Measurements from ENCODE around the gene LMO3.
A peak's percentile ranks its signal among the peaks of the same experiment; 100 is the strongest.

Gene LMO3

DNA sequence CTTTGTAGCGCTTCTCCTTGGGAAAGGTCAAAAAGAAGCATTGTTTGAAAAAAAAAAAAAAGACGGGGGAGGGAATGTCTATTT, at the start of gene LMO3:
Gene LMO3 (minus strand): TSS at position 46 of the 84 bp plus-strand sequence. CDS start 5,302 bp downstream, outside the sequence.
- no peak for DNase-seq (ENCODE audit: low read depth, low spot score)

DNA sequence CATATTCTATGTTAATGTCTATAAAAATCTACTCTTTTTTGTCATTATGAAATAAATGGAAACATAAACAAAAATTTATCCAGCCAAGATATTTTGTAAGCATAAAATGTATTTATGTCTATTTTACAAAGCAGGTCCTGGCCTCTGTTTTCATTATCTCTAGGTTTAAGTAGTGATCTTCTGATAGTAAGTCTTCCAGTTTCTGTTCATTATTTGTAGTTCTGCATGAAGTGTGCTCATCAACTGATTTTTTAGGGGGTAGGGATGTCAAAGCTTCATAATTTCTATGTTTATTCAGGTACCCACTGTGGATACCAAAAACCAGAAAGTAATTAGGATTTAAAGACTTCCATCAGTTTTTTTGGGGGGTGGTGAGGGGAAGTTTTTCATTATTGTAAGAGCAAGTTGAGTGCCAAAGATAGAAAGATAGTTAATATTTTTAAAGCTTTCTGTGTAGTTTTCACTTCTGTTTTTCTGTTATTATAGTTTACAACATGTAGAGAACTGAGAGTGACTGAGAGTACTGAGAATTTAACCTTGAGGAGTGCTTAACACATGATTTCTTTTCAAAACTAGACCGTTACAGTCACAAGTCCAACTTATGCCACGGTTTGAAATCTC, 30.6 kb upstream of the LMO3 start:
- DNase-seq (ENCODE audit: low read depth, low spot score) = no peak

DNA sequence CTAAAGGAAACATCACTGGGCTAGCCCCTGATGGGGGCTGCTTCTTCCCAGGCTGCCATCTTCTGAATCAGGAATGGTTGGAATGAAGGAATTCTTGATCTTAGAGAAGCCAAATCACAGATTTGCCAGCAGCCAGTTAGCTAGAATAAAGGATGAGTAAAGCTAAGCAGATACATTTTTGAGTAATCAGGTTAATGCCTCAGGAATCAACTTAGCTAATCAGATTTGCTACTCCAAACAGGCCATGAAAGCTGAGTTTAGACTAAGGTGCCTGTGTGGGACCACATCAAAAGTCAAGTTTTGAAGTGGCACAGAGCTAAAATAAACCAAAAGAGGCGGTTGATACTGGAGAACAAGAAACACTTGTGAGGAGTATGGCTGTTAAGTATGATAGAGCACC, 28.8 kb upstream of the LMO3 start:
- DNase-seq (ENCODE audit: low read depth, low spot score) = no peak

DNA sequence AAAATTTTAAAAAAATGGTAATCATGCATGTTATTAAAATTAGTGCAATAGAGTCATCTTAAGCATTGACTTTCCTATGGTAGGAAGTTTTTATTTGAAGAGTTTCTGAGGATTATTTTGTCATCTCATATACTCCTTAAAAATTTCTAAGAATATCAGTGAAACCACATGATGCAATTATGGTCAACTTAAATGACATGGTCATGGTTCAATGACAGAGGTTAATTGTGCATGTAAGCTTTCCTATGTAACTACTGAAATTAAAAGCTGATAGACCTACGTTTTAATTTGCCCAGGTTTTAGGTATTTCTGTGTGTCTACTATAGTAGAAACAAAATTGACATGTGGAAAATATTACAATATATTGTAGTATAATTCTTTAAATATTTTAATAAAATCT, 21.0 kb upstream of the LMO3 start:
- no peak for DNase-seq (ENCODE audit: low read depth, low spot score)

DNA sequence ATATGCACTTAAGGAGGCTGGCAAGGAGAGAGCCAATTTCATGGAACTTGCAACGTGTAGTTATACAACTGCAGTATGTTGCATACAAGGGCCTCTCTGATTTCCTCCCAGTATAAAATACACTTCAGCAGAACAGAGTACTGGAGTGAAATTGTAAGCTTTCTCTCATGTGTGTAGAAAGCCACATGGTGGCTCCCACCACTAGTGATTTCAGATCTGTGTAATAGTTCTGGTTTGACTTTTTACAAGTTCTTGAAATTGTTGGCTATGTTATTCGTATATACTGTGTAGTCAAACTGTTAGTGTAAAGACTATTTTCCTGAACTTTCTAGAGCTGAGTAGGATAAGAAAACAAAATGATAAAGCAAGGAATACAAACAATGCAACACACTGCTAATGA, 16.4 kb upstream of the LMO3 start:
- DNase-seq (ENCODE audit: low read depth, low spot score) = no peak

DNA sequence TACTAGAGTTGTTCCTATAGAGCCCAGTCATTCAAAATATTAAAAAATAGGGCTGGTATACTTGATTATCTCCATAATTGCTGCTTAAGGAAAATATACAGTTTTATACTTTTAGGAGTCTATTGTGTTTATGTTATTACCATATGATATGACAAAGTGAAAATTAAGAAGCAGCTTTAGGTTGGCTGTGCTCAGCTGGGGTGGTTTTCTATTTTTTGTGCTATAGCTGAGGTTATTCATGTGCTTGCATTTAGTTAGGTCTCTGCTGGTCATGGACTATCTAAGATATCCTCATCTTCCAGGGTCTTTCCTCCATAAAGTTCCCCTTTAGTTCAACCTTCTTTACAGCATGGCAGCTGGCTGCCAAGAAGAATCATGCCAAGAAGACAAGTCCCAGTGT, 13.6 kb upstream of the LMO3 start:
- no peak for DNase-seq (ENCODE audit: low read depth, low spot score)

DNA sequence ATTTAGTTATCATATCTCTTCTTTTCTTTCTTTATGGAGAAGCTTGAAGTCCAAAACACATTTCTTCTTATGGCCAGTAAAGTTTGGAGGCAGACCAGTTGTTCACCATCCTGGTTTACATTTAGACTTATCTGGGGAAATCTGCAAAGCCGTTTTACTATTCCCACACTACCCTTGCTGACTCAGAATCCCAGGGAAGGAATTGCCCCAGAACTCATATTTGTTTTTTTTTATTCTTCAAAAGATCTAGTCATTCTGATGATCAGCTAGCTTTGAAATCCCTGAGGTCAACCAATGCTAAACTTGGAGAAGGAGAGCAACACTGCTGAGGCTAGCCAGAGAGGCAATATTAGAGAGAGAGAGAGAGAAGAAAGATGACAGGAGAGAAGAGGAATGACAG, 12.3 kb upstream of the LMO3 start:
- DNase-seq (ENCODE audit: low read depth, low spot score) = no peak

DNA sequence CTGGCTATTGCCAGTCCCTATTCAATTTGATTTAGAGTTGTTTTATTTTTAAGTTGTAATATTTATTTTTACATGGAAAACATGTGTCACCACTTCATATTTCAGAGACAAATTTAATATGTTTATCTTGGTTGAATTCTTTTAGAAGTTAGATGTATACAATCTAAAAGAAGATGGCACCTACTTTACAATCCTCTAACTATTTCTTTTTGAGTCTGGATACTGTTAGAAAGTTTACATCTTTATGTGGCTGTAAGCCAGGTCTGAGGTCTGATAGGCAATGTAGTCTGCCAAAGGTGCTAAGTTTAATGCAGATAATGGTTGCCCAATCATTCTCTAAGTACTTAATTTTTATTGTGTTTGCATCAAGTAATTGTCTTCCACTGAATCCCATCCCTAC, 7.2 kb upstream of the LMO3 start:
- no peak for DNase-seq (ENCODE audit: low read depth, low spot score)

DNA sequence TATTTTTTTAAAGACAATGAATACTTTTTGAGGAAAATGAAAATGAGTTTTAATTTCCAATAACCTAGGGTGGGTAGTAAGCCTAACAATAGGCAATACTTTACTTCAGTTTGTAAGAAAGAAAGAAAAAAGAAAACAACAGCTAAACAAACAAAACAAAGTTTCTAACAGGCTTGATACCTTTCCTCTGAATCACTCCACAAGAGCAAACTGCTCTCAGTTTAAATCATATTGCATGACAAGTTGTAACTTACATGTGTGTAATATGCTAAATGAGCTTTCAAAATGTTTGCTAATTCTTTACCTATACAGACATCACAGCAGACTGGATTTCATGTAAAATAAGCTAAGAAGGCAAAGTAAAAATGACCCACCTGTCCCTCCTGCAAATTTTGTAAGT, 6.7 kb upstream of the LMO3 start:
- DNase-seq (ENCODE audit: low read depth, low spot score) = no peak

DNA sequence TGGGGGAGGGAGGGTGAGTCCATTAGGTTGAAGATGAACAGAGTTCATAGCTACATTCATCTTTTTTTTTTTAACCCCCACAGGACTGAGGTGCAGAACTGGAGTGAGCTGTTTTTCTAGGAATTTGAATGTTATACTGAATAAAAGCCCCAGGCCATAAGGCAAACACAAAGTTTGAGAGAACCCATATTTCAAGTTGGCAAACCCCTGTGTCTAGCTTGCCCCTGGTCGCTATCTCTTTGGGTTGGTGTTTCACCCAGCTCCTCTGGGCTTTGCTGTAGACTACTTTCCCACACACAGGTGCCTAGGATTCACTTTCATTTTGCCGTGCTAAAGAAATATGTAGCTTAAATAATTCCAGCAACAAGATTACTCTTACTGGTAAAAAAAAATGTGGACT, 5.2 kb upstream of the LMO3 start:
- no peak for DNase-seq (ENCODE audit: low read depth, low spot score)

DNA sequence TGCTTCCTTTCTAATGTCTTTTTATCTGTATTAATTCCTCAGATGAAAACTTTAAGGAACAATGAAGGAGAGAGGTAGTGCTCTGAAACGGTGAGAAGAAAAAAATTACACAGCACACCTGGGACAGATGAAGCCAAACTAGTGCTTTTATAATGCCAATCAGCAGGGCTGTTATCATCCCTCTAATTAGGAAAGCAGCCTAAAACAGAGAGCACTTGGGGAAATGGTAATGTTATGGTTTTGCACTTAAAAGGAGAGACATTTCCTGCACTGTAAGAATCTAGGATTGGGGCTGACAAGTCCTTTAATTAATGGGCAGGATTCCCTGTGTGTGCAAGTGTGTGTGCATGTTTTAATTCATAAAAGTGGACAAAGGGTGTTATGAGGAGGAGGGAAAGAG, 4.8 kb upstream of the LMO3 start:
- no peak for DNase-seq (ENCODE audit: low read depth, low spot score)

DNA sequence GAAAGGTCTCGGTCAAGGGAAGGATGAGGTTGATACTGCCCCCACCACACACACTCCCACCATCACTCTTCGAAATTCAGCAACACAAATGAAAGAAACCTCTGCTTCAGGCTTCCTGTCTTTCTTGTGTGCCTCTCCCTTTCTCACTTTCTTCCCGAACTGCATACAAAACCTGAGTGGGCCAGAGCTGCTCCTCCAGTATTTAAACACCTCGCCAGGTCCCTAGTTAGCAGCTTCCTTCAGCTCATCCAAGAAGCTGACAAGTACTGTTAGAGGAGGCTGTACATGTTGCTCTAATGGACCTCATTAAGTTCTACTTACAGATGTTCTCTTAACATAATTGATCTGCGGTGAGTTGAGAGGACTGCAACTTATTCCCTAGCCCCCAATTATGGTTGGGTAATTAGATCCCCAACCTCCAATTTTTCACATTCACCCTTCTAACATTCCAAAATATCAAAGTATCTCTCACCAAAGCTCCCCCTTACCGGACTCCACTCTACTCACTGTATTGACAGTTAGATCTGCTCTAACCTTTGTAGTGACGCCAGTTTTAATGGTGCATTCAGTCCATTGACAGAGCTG, 4.1 kb upstream of the LMO3 start:
- no peak for DNase-seq (ENCODE audit: low read depth, low spot score)

DNA sequence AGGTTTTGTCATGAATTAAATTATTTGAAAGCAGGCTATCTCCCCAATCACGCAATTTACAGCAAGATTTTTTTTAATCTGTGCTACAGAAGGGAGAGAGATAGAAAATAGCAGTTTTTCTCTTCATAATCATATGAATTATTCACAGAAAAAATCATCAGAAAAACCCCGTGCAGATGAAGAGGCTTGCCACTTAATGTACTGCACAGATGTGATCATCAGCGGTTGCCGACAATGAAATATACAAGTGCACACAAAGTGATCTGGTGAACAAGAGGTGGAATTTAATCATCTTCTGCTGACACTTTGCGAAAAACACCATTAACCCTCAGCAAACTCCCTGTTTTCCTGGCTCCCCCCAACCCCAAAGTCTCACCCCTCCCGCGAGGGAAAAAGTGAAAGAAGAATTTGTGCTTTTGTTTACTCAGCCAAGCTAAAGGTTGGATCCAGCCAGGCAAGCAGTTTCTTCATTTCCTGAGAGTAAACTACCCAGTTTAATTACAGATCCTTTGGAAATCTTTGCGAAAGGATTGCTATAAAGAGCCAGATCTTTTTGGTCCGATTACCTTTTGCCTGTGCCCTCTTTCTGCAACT, 3.1 kb upstream of the LMO3 start:
- DNase-seq (ENCODE audit: low read depth, low spot score) = no peak

DNA sequence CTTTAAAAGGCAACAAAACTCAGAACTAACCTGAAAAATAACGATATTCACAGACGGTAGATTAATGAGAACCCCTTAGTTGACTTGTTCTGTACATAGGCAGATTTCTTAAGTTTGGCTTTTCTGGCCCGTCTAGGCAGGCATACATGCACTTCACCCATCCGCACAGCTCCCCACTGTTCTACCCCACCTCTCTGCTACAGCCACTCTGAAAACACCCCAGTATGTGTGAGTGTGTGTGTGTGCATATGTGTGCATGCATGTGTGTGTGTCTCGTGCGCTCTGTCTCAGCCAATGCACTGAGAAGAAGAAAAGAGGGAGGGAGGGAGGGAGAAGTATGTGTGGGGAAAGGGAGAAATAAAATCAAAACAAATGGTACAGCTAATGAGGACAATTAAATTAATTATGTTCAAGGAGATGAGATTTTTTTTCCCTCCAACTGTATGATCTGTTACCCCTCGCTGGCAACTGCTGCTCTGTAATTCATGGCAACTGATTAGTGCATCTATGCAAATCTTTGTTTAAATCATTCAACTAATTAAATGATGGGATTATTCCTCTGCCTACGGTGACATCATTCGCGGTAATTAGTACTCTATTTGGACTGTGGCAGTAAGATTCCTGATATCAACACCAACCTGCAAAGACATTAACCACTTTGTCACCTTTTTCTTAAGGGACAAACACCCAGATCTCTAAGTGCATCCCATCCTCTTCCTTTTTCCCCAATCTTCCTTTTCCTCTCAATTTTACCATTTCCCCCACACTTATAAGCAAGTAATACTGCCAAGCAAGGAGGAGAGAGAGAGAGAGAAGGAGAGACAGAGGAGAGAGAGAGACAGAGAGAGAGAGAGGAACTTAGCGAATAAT, 2.2 kb upstream of the LMO3 start:
- no peak for DNase-seq (ENCODE audit: low read depth, low spot score)

DNA sequence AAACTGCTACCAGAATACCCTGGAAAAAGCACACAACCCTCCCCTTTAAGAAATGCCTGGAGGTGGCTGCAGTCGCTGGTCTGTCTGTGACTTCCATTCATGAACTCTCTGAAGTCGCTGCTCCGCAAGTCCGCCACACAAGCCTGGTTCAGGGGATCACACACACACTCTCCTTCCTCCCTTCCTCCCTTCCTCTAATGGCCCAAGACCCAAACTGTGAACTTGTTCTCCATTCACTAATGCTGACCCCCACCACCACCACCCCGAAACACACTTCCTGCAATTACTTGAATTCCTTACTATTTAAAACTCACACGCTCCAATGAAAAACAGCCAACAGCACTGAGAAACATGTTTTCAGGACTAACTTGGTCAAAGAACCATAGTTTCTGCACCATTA, 1.0 kb upstream of the LMO3 start:
- DNase-seq (ENCODE audit: low read depth, low spot score) = peak; percentile 33

DNA sequence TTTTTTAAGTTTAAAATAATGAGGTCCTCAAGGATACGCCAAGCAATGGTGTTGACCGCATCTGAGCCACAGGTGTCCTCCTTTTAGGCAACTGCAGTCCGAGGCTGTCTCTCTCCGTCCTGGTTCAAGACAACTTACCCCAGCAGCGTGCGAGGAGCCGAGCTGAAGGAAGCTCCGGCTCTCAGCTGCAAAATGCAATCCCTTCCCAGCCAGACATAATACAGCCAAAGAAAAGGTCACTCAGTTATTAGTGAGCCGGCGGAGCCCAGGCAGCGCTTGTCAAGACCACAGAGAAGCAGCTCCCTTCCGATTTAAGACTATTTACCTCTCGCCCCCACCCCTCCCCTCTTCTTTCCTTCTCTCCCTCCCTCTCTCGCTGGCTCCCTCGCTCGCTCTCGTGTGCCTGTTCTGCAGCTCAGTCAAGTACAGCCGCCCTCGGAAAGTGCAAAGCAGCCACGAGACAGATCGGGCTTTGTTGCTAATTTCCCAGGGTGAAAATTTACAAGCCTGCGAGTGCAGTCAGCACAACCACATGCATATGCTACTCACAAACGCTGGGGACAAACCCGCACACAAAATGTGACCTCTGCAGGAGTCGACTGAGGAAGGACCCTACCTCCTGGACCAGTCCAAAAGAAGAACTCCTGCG, 363 bp upstream of the LMO3 start:
- peak; percentile 61 for DNase-seq (ENCODE audit: low read depth, low spot score)

DNA sequence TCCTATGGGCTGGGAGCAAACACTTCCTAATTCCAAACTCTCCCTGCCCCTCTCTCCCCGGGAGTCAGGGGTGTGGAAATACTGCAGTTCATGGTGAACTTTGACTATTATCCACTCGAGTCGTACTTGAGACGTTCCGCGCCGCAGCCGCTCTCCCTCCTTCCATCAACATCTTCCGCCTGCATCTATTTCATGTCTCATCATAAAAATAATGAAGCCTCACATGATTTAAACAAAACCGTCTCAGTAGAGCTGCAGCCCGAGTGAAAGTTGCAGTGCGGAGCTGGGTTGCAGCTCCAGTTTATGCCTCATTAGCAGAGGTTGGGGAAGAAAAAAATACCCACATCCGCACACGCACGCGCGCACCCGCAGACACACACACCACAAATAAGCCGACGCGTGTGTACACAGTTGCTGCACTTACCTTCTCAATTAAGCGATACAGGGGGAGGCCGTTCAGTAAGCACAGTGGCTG, 283 bp downstream of the LMO3 start:
- DNase-seq (ENCODE audit: low read depth, low spot score) = peak; percentile 23

DNA sequence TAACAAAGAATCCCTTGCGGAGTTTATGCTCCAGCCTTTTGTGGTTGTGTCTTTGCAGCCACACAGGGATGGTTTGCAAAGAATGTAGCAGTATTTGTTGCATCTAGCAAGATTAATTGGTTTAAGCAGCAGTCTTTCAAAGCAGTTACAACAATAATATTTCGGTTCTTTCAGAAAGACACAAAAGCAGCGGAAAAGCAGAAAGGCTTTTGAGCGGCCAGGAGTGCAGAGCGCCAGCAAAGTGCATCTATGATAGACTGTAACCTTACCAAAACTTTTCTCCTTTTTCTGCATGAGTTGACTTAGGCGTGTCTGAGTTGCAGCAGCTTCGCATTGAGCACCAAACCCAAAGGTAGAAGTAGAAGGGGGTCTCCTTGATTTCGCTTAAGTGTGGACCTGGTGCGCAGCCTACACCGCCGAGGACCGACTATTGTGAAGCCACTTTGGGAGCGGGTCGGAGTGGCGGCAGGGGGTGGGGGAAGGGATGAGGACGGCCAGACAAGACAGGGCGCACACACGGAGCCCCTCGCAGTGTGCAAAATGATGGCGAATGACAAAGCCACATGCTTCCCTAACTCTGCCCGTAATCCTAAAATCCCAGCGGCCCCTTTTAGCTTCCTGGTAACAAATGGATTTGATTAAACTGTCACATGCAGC, 1.2 kb downstream of the LMO3 start:
- DNase-seq (ENCODE audit: low read depth, low spot score) = no peak

DNA sequence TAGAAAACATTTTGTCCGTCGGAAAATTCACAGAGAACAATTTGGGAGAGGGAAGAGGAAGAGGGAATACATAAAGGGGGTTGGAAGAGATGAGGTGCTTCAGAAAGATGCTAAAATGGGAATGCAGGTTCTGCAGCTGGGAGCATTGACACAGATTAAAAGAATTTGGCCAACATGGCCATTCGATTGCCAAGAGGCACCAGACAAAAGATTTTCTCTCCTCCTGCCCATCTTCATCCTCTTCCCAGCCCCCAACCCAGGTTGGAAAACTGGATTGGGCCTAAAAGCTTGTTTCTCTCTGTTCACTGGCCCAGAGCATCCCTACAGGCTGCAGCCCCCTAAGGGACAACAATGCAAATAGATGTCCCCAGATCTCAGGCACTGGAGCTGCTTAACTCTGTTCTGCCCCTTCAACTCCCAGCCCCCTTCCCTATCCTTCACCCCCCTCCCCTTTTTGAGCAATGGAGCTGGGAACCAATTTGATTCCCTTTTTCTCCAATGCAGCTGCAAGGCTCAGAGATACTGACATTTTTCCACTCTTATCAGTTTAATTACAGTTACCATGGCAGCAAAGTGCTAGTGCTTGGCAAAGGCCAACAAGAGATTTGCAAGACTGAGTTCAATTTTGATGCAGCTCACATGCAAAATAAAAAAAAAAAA, 1.9 kb downstream of the LMO3 start:
- no peak for DNase-seq (ENCODE audit: low read depth, low spot score)

DNA sequence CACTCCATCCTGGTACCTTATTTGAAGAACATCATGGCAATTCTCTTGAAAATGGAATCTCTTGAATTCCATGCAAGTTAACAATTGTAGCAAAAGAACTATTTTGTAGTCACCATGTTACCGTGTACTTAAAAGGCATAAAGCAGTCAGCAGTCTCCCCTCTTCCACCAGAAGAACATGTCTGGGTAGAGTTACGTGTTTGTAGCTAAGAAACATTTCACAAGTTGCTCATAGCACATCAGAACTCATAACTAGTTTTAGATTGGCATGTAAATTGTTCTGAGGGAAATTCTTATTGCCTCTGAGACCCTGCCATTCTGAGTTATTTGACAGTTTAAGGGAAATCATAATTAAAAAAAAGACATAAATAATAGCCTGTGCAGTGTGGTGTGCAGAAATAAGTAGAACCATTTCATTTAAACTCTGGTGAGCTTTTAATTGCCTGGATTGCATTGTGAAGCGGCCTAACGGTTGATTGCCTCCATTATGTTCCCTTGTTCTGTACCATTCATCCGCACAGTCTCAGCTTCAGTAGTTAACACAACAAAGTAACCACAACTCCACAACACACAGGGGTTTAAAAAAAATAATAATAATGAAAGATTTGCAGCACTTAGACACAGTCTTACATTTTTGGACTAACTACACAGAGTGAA, 2.6 kb downstream of the LMO3 start:
- DNase-seq (ENCODE audit: low read depth, low spot score) = no peak

DNA sequence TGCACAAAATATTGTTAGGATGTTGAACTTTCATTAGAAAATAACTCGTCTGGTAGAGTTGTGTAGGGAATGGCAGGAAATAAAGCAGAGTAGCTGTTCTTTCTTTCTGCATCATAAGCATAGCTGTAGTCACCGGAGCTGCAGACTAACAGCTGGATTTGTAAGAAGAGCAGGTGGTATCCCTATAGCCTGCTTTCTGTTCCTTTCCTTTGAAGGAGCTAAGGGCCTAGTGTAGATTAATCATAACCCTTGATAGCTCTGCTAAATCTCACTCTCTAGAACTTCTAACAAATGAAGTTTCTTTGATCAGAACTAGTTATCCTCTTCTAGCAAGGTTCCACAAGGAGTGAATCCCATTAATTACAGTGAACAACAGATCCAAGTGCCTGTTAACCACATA, 3.5 kb downstream of the LMO3 start:
- no peak for DNase-seq (ENCODE audit: low read depth, low spot score)
